B cell (primary cell): Measurements from ENCODE around the gene SIL1.

Experiments
- CTCF ChIP-seq: fragments of 200-600 bp; IDR thresholded peaks from one replicate; pipeline ENCODE4 v1.8.0; 2022; ENCODE audit warnings: antibody characterized with exemption, mild to moderate bottlenecking
- EZH2 ChIP-seq: IDR thresholded peaks from 2 replicates; pipeline ENCODE4 v1.6.1; 2012; ENCODE audit warnings: borderline replicate concordance, low read depth, mild to moderate bottlenecking, moderate library complexity, low read length; ENCODE audit not compliant: insufficient read depth, poor library complexity, severe bottlenecking

- TF ChIP-seq CTCF = no peak
- no peak for TF ChIP-seq EZH2
Measured at GRCh38 chr5:139121120-139121519, 77.0 kb downstream of the SIL1 start.
